GM04503 (cell line): ENCODE results near the gene FGB.
"Not testable (repeated sequence)": the region's sequence is repeated elsewhere in the genome, so short reads cannot be mapped to it uniquely, and the experiment has no call there.

Source experiments
- DNase-seq: peaks from one replicate; pipeline ENCODE4 v3.0.0-alpha.2; 2012; ENCODE audit warnings: low read depth

FGB gene

DNA sequence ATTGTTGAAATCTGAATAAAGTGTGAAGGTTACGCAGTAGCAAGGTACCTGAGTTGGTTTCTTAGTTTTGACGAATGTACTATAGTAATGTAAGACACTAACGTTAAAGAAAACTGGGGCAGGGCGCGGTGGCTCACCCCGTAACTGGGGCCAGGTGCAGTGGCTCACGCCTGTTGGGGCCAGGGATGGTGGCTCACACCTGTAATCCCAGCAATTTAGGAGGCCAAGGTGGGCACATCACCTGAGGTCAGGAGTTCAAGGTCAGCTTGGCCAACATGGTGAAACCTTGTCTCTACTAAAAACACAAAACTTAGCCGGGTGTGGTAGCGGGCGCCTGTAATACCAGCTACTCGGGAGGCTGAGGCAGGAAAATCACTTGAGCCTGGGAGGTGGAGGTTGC lies 34.5 kb downstream of the FGB start:
- not testable (repeated sequence) for DNase-seq

DNA sequence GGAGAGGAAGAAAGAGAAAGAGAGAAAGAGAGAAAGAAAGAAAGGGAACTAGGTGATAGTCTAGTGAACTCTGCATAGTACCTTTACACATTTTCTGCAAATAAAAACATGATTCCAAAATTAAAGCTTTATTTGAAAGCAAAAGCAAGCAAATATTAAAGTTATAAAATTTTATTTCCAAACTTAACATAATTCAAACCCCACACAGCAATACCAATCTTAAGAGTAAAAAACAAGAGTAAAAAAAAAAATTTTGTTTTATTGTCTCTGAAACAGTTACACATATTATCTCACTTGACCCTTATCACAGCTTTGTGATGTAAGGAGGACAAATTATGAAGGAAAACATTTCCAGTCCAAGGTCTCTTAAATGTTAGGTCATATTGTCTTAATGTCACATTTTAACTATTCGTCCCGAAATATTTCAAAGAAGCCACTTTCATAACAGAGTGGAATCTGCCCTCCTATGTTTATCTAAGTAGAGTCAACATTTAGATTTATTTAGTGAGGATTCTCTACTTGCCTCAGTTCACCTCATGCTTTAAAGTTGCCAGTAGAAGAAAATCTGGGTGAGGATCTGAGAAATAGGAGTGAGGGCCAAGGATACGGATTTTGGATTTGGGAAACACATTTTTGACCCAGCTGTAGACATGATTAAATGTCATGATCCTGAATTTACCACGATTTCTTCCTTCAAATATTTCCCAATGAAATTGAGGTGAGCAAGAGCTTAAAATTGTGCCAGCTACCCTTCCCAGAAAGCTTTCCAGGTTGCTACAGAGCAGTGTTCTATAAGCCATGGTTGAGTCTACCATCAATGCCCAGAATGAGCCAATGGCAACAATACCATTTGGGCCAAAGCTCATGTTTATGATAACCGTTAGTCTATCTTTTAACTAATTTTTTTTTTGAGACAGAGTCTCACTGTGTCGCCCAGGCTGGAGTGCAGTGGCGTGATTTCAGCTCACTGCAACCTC lies 35.3 kb downstream of the FGB start:
- no peak for DNase-seq

DNA sequence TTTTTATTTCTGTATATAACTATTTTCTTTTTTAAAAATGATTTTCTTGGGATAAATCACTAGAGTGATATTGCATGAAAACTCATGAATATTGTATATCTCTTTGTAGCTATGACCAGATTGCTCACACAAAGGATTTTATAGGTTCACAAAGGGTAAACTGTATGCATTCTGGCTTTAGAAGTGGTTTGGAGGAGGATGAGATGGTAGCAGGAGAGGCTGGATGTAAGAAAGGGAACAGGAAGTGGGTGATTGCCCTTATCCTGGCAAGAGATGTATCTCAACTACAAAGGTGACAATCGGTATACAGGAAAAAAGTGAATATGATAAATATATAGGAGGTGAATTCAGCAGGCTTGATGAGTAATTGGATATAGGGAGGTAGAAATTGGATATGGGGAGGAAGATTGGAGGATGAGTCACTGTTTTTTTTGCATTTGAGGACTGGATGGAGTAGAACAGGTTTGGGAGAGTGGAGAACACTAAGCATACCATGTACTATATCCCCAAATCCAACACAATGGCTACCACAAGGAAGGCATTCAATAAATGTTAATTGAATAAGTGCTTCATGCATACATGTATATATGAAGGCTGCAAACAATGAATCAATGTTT lies 39.7 kb downstream of the FGB start:
- no peak for DNase-seq

DNA sequence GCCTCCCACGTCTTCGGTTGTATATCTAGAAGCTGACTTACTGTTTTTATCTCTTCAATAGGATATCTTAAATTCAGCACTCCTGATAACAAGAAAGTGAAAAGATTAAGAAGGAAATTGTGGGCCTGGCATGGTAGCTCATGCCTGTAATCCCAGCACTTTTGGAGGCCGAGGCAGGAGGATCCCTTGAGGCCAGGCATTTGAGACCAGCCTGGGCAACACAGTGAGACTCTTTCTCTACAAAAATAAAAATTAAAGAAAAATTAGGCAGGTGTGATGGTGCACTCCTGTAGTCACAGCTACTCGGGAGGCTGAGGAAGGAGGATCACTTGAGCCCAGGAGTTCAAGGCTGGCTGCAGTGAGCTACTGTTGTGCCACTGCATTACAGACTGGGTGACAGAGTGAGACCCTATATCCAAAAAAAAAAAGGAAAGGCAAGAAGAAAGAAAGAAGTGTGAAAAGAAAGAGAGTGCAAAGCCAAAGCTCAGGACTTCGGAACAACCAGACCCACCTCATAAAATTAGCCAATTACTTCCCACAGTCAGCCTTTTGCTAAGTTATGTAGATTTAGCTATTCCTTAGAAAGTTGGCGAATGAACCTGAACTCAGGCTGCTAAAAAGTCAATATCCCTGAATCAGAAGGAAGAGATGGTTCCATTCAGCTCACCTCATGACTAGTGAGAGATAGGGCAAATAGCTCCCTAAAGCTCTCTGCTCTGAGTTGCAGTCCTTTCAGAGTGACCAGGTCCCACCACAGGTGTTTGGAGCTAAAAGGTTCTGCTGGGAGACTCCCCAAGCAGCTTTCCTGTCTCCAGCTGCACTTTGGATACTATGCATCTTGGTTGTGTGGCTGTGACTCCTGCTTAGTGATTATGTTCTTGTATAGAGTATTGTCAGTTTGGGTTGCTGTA lies 40.5 kb downstream of the FGB start:
- no peak for DNase-seq

DNA sequence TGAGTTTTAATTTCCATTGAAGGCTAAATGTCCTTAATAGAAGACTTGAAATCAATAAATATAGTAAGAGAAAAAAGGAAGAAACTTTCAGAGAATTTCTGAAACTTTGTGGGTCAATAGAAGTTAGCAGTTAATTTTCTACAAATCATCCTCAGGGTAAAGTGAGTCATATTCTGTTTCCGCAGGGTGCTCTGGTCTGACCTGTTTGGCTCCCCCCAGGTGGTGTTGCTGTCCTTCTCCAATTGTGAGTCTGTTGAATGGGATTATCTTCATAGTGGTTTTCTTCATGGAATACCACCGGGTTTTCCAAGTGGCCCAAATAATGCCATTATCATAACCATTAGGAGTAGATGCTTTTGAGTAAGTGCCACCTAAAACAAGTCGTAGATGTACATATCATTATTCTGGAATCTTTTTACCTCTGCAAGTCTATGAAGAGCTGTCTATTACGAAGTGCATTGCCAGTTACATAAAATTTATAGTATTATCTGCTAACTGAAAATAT lies 41.9 kb downstream of the FGB start:
- no peak for DNase-seq

DNA sequence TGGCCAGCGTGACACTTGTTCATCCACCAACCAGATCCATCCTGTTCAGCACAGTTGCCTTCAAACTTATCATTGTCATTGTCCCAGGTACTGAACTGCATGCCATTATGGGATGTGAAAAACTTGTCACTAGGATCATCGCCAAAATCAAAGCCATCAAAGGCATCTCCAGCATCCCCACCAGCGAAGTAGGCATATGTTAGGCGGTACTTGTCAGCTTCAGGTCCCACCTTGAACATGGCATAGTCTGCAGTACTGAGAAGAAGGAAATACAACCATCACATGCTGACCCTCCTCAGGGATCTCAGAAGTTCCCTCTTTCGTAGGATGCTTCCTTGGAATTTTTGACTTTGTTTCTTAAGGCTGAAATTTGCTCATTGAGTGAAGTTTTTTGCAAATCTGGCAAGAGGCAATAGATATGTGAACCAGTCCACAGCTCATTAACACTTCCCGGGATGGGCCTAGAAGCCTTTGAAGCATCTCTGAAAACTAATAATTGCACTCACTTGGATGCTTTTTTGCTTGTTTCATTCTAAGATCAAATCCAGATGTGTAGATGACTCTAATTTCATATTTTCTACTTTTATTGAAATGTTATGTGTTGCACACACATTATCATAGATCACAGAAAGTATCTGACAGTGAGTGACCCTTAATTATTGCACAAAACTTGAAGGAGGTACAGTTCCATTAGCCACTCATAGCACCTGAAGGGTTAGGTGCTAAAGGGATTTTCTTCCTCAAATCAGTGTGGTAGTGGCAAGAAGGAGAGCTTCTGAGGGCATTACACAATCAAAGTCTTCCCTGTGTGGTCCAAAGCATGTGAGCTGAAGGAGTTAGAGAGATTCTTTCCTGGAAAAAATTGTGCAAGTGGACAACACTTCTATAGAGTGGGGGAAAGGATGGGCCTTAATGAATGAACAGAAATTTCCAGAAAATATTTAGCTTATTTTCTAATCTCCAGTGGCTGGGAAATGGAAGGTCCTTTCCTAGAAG lies 44.2 kb downstream of the FGB start:
- no peak for DNase-seq

DNA sequence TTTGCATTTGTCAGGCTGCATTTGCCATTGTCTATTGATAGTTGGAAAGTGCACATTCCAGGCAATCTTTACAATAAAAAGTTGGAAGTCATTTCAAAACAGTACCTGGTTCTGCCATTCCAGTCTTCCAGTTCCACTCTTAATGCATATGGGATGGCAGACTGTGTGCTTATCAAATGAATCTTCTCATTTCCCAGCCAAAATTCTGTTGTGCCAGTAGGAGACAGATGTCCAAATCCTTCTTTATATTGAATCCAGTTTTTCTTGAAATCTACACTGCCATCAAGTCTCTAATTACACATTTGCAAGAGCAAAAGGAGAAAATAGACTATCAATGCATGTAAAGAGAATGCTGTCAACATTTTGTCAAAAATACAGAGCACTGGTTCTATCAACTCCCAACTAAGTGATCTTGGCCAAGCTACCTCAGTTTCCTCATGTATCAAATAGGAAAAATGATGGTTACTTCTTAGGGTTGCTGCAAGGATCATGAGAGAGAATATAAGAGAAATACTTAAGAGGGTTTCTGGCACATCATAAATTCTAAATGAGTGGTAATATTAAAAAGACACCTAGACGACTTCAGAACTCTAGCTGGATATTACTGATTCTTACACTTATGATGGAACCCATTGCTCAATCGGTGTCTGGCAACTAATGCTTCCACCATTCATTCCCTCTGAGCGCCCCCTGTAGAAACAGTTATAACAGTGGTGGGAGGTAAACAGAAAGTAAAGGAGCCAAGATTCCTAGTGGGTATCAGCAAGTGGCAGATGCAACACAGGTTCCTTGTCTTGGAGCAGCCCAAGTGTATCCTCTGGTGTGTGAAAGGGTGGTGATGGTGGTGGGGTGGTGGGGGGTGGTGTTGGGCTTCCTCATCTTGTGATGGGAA lies 45.8 kb downstream of the FGB start:
- DNase-seq, result no peak

DNA sequence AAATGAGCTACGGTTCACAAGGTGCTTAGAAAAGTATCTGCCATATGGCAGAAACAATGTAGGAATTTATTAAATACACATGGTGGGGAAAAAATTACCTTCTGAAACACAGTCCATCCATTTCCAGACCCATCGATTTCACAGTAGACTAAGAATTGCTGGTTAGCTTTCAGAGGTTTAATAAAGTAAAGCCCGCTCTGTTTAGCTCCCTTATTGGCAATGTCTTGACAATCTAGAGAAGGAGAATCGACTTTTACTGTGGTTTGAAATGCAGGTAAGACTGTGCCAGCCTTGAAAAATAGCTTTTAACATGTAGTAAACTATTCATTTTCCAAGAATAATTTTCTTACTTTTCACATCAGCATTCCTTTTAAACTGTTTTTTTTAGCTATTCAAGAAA lies 46.7 kb downstream of the FGB start:
- DNase-seq, result no peak

DNA sequence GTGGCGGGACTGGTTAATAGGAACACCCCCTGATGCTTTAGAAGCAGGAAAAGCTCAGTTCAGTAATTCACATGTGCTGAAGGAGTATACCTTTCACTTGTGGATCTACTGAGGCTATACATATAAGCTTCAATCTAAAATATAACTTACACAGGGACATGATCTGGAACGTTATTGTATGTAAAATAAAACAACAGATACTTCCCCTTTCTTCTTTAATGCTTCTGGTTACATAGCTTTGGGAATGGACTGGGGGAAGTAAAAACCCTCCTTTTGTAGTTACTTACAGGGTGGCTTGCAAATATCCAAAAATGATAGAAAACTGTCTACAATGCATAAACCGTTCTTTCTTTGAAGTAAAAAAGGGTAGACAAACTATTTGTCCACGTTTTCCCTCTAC lies 47.8 kb downstream of the FGB start:
- DNase-seq, result no peak

DNA sequence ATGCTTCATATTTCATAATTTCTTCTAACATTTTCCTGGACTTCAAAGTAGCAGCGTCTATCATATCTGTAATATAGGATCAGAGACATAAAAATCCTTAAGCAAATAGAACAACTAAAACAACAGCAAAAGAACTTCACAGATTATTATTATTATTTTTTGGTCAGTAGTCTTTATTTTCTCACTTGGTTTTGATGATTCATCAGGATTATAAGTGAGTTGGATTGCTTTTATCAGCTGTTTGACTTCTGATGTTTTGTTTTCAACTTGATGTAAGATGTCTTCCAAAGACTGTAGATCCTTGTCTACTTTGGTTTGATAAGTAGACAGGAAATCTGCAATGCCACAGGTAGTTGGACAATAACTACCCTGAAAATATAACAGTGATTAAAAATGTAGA lies 49.0 kb downstream of the FGB start:
- no peak for DNase-seq

DNA sequence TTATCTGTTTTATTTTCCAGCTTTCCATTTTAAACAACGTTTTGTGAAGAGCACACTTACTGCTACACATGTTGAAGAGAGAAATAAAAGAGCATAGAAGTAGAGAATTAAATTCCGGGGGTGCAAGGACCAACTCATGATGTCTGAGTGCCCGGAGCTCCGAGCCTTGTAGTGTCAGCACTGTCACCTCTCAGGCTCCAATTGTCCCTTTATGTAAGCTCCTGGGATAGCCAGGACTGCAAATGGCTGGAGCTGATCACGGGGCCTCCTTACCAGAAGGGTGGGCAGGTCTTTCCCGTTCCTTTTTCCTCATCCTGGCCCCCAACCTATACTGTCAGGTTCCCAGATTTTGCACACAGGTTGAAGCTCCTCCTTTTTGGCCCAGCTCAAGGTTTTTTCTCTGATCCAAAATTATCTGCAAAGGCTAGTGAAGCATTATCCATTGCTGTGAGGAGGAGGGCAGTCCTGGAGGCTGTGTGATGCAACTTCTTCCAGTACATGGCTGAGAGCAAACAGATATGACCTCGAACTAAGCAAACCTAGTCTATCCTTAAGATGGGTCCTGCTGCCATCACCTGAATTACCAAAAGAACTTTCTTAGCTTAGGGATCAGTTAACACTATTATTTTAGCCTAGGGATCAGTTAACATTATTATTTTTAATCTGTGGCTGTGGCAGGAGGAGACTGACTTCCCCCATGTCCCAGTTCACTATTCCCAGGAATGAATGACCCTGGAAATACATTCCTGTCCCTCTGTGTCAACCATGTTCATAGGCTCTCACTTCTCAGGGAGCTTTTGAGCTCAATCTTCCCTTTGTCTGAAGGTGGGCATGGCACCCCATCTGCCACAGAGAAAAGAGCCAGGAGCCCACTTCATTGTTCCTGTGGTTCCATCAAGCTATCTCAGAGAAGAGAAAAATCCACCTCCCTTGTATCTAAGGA lies 49.9 kb downstream of the FGB start, which contains the start of gene FGG:
TSS of gene FGG (minus strand) at position 185 of the 943 bp plus-strand sequence. CDS start at position 138, 47 bp downstream.
- no peak for DNase-seq

DNA sequence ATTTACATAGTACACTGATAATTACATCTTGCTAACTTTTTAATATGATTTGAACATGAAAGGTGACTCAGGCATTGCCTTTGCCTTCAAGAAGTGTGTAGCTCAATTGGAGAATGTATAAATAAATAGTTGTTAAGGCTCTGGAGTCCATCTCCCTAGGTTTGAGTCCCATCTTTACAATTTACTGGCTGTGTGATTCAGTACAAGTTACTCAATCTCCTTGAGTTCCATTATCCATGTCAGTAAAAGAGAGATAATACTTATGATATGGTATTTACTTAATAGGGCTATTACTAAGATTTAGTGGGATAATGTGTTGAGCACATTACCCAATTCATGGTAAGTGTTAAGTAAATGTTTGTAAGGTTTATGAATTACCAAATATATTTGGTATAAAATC lies 51.5 kb downstream of the FGB start:
- DNase-seq, result no peak

DNA sequence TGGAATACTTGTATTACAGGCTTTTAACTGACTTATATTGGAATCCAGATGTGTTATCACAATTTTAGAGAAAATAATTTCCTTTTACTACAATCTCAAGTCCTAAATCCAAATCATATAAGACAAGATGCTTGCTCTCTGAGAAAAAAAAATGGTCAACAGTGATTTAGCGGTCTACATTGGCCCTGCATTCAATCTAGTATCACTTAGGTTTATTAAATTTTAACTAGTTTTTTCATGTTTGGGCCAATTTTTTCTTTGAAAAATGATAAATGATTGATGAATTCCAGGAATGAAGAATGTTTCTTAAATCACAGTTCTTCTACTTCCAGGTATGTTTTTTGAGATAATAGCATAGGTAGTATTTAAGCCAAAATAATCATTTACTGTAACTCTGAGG lies 52.4 kb downstream of the FGB start:
- DNase-seq, result no peak

DNA sequence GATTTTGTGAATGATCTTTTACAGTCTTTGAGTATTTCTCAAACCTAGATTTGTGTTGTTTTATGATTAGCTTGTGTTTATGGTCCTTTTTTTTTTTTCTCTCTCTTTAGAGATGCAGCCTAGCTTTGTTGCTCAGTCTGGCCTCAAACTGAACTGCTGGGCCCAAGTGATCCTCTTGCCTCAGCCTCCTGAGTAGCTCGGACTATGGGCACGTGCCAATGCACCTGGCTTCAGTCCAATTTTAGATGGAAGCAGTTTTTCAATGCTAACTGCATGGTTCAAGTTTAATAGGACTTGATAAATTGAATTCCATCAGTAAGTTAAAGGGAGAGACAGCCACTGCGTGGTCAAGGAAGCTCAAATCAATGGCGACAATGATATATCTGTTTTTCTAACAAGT lies 53.5 kb downstream of the FGB start:
- DNase-seq, result no peak

DNA sequence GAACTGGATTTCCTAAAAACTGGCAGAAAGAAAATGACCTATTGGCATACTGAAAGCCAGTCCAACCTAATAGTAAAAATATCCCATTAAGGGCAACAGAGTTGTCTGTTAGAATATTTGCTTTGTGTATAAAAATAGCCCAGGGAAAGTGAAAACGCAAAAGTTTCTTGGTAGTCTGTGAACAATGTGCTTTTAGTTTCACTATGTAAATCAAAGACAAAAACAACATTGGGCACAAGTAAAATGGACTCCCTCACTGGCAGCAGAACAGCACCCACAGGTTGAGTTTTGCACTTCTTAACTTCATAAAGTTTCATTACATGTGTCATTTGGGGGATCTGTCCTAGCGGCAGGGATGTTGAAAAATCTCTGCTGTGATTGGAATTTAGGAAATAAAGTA lies 53.9 kb downstream of the FGB start:
- DNase-seq, result no peak

DNA sequence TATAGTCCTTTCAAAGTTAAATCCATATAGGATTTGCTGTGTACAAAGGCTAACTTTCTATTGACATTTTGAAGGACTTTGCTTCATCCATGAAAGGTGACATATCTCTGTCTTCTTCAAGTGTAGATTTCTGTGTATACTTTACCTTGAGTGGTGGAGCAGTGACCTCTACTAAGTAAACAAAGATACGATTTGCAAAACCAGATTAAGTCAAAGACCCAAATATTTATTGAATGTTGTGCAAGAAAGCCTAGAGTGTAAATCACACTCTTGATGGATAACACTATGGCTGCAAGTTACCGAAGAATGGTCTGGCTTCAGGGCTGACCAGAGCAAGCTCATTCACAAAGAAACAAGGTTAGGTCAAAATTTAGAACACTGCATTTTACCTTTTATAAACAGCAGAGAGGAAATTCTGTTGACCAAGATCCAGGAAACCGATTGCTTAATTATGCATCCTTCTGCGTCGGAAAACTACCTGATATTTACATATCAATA lies 55.1 kb downstream of the FGB start:
- no peak for DNase-seq

DNA sequence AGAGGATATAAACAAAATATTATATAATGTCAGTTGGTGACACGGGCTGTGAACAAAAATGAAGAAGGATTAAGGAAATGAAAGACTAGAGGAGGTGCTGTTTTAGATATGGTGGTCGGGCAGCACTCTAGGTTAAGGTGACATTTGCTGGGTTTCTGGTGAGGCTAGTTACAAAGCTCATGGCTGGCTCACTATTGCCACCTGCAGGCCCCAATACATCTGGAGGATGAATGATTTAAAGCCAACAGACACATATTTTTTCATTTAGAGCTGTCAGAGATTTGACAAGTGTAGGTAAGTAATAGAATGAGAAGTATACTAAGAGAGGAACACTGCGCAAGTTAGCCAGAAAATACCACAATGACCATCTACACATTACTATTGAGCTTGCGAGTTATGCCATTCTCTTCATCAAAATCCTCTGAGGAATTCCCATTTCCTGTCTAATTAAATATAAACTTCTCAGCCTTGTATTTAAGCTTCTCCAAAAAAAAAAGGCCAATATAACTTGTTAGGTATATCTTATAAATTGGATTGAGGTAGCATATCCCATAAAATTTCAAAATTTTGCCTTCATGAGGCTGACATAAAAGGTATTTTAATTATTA lies 56.0 kb downstream of the FGB start:
- no peak for DNase-seq

DNA sequence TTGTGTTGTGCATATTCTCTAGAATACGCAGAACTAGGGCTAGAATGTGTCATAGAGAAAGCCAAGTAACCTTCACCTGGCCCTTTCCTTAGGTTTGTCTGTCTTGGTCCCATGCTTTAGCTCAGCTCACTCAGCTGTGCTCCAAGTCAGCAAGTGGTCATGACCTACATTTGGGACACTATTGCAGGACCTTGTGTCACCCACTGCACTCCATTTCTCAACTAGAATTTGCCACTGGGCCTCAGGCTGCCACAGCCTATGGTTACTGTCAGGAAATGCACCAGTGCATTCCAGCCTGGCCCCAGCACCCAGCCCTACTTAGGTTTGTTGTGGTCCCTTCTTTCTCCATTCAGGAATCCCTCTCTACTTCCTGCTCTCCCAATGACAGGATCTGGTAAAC lies 57.3 kb downstream of the FGB start:
- DNase-seq, result no peak
